Sigmoid colon (tissue), 7 donors: ENCODE measurements around the gene AMER3. TPM values are rescaled to one million over a fixed set of nuclear protein-coding genes. Genes with fewer than 3 reads are reported as not detected.
A peak's percentile ranks its signal among the peaks of the same experiment; 100 is the strongest.

Experiments used
- DNase-seq: peaks from one replicate; pipeline ENCODE4 v3.0.0-alpha.2; 2019
- H3K27ac ChIP-seq, 4 donors: fragments of 200-600 bp; sonication (generic); one replicate each; pipeline ENCODE4 v1.5.1; 2016 to 2019; ENCODE audit warnings: mild to moderate bottlenecking in 1 of 4
- H3K27me3 ChIP-seq, 3 donors: fragments of 200-600 bp; sonication (generic); one replicate each; pipeline ENCODE4 v1.5.1; 2019; ENCODE audit warnings: mild to moderate bottlenecking in 1 of 3
- H3K36me3 ChIP-seq, 4 donors: fragments of 200-600 bp; sonication (generic); one replicate each; pipeline ENCODE4 v1.5.1; 2016 to 2019
- H3K4me1 ChIP-seq, 4 donors: fragments of 200-600 bp; sonication (generic); one replicate each; pipeline ENCODE4 v1.5.1; 2017 to 2019
- H3K4me3 ChIP-seq, 4 donors: fragments of 200-600 bp; sonication (generic); one replicate each; pipeline ENCODE4 v1.5.1; 2017 to 2019; ENCODE audit warnings: mild to moderate bottlenecking in 2 of 4, moderate library complexity in 1 of 4
- H3K9me3 ChIP-seq, 4 donors: fragments of 200-600 bp in 3 of 4; sonication (generic) in 3 of 4; one replicate each; pipeline versions ENCODE4 v1.5.1 to v1.6.1; 2013 to 2019
- CTCF ChIP-seq, 4 experiments: fragments of 450-650 bp in 3 of 4; fragments of 200-600 bp in 1 of 4; IDR thresholded peaks; one replicate each; pipeline ENCODE4 v1.5.1; 2016 to 2019; ENCODE audit warnings: antibody characterized with exemption in 4 of 4, mild to moderate bottlenecking in 3 of 4, moderate library complexity in 2 of 4
- EP300 ChIP-seq, 4 donors: sonication (generic); formaldehyde crosslinking; IDR thresholded peaks; one replicate each; pipeline ENCODE4 v1.6.1; 2017; ENCODE audit warnings: antibody characterized with exemption in 4 of 4
- POLR2A ChIP-seq, 2 donors: fragments of 450-650 bp; IDR thresholded peaks; one replicate each; pipeline ENCODE4 v1.6.1; 2016; ENCODE audit warnings: antibody characterized with exemption in 2 of 2, mild to moderate bottlenecking in 2 of 2, moderate library complexity in 2 of 2
- POLR2AphosphoS5 ChIP-seq, 4 donors: sonication (generic); formaldehyde crosslinking; IDR thresholded peaks; one replicate each; pipeline ENCODE4 v1.6.1; 2017; ENCODE audit warnings: antibody characterized with exemption in 4 of 4
- WGBS, 2 donors: extraction: QIAGEN DNeasy Blood & Tissue Kit; methylation state at CpG; one replicate each; pipeline ENCODE4 v1.1.7; 2013; 5-methylcytosine and 5-hydroxymethylcytosine counted together
- intact Hi-C: fragments of 100-400 bp; cut with DNase I; formaldehyde crosslinking; loops from one replicate; pipeline ENCODE4 v1.15.1; 2023
- polyA plus RNA-seq, 3 donors: library from polyadenylated mRNA; stranded (reverse); fragments of 200-250 nt; gene quantifications; one replicate each; pipeline ENCODE4 v1.2.3, GENCODE V29; 2013
- total RNA-seq, 4 donors: library from RNA; depleted of rRNA; stranded (reverse); fragments of >200 nt; gene quantifications; one replicate each; pipeline ENCODE4 v1.1.0, GENCODE V29; 2016
- donor health status: healthy with polysubstance abuse.
- donor health status: Bipolar disorder and iron deficiency.
- donor health status: healthy.

AMER3 gene
- total and polyA plus RNA-seq, 7 donors, result under 0.01 to 1.4 (median 0.28) TPM; not detected in 2

- Histone ChIP-seq H3K36me3 (no peaks in the 10 kb centered on the region), H3K27me3 (peaks cover 0 to 17% (median 0%) of the 10 kb centered on the region in 3 donors), H3K27ac (peak overlapping the region; percentile 51 to 75 (median 63)), H3K4me1 (peaks cover 0 to 19% (median 19%) of the 10 kb centered on the region in 4 donors), H3K9me3 (peaks cover 0 to 2% (median 0%) of the 10 kb centered on the region in 4 donors), H3K4me3 (peak overlapping the region; percentile 42 to 58 (median 52))
- no peak for DNase-seq
- TF ChIP-seq CTCF (IDR thresholded peaks at IDR 0.05) (no peak), EP300 (IDR thresholded peaks at IDR 0.05) (no peak), POLR2A (IDR thresholded peaks at IDR 0.05) (no peak), POLR2AphosphoS5 (IDR thresholded peaks at IDR 0.05) (no peak)
- intact Hi-C loops, result no loop called here
- WGBS, 2 donors, result 9 to 14% methylated on average over 20 of the region's 20 CpGs
Measured at GRCh38 chr2:130726614-130727180, 28.6 kb upstream of the AMER3 start.

- TF ChIP-seq EP300 (IDR thresholded peaks at IDR 0.05) (no peak), POLR2AphosphoS5 (IDR thresholded peaks at IDR 0.05) (peak in 2 of 4 donors; percentile 52 to 56)
- Histone ChIP-seq H3K27me3 (peaks cover 0 to 17% (median 0%) of the 10 kb centered on the region in 3 donors), H3K4me3 (peak overlapping the region; percentile 42 to 58 (median 52)), H3K4me1 (peaks cover 0 to 19% (median 19%) of the 10 kb centered on the region in 4 donors), H3K36me3 (no peaks in the 10 kb centered on the region), H3K27ac (peak overlapping the region; percentile 51 to 75 (median 63)), H3K9me3 (no peaks in the 10 kb centered on the region)
- 1% methylated on average over 48 of the region's 48 CpGs for WGBS, 2 donors
- DNase-seq, result peak; percentile 87
- intact Hi-C loops, result no loop called here
Measured at GRCh38 chr2:130727286-130727924, 27.9 kb upstream of the AMER3 start.

- TF ChIP-seq POLR2AphosphoS5 (IDR thresholded peaks at IDR 0.05) (no peak), CTCF (IDR thresholded peaks at IDR 0.05) (no peak), EP300 (IDR thresholded peaks at IDR 0.05) (no peak), POLR2A (IDR thresholded peaks at IDR 0.05) (no peak)
- Histone ChIP-seq H3K4me3 (peak overlapping the region; percentile 42 to 58 (median 52)), H3K27ac (peak overlapping the region; percentile 40 to 75 (median 63)), H3K4me1 (peaks cover 0 to 19% (median 19%) of the 10 kb centered on the region in 4 donors), H3K27me3 (peaks cover 0 to 17% (median 0%) of the 10 kb centered on the region in 3 donors), H3K36me3 (no peaks in the 10 kb centered on the region), H3K9me3 (no peaks in the 10 kb centered on the region)
- no peak for DNase-seq
- 11 to 13% methylated on average over 12 of the region's 12 CpGs for WGBS, 2 donors
- intact Hi-C loops, result no loop called here
Measured at GRCh38 chr2:130728007-130728454, 27.3 kb upstream of the AMER3 start.

- peaks cover 0 to 17% (median 0%) of the 10 kb centered on the region in 3 donors for H3K27me3 ChIP-seq
- TF ChIP-seq POLR2AphosphoS5 (IDR thresholded peaks at IDR 0.05), result no peak
- TF ChIP-seq EP300 (IDR thresholded peaks at IDR 0.05), result no peak
- no peak for TF ChIP-seq CTCF (IDR thresholded peaks at IDR 0.05)
- no peak for TF ChIP-seq POLR2A (IDR thresholded peaks at IDR 0.05)
- H3K9me3 ChIP-seq, result no peaks in the 10 kb centered on the region
- WGBS, 2 donors, result 72 to 80% methylated on average over 8 of the region's 8 CpGs
- H3K4me1 ChIP-seq, result peaks cover 0 to 19% (median 19%) of the 10 kb centered on the region in 4 donors
- peak within 1 kb of the TSS; percentile 40 to 75 (median 63) for H3K27ac ChIP-seq
- no peaks in the 10 kb centered on the region for H3K36me3 ChIP-seq
- intact Hi-C loops, result no loop called here
- peak within 1 kb of the TSS; percentile 42 to 58 (median 52) for H3K4me3 ChIP-seq
- no peak for DNase-seq
Measured at GRCh38 chr2:130728549-130729316, 26.6 kb upstream of the AMER3 start, which contains the start of gene GPR148. TSS of gene GPR148 (plus strand) at chr2:130729070. CDS start at chr2:130729152, 82 bp downstream.
